Kidney (tissue), 14 donors: ENCODE measurements around the gene OTULIN. TPM values are rescaled to one million over a fixed set of nuclear protein-coding genes. Genes with fewer than 3 reads are reported as not detected.

Experiments
- DNase-seq, 5 donors: peaks; one replicate each; pipeline ENCODE4 v3.0.0-alpha.2; 2013 to 2020
- FAIRE-seq: peaks from 2 replicates; lab custom pipeline; 2012; peaks lifted over from hg19 to GRCh38; lab: Jason Lieb, UNC
- H3K27ac ChIP-seq, 2 donors: one replicate each; pipeline ENCODE4 v1.7.0; 2013; ENCODE audit warnings: low read depth in 2 of 2, low read length in 2 of 2, inconsistent platforms in 1 of 2
- H3K27me3 ChIP-seq: one replicate; pipeline ENCODE4 v1.7.1; 2013; ENCODE audit warnings: low read length, inconsistent platforms; ENCODE audit not compliant: control insufficient read depth, insufficient read depth
- H3K36me3 ChIP-seq, 3 donors: one replicate each; pipeline versions ENCODE4 v1.7.0 to v1.7.1; 2013; ENCODE audit warnings: low read length in 3 of 3, control low read depth in 1 of 3, inconsistent platforms in 1 of 3; ENCODE audit not compliant: insufficient read depth in 3 of 3, control insufficient read depth in 2 of 3
- H3K4me1 ChIP-seq, 3 donors: one replicate each; pipeline versions ENCODE4 v1.7.0 to v1.7.1; 2013; ENCODE audit warnings: low read length in 3 of 3, inconsistent platforms in 1 of 3, low read depth in 1 of 3; ENCODE audit not compliant: control insufficient read depth in 2 of 3, insufficient read depth in 2 of 3
- H3K4me3 ChIP-seq, 3 donors: one replicate each; pipeline versions ENCODE4 v1.7.0 to v1.8.1; 2013; ENCODE audit warnings: low read length in 3 of 3, control low read depth in 1 of 3, inconsistent platforms in 1 of 3
- H3K9ac ChIP-seq, 3 donors: one replicate each; pipeline versions ENCODE4 v1.7.0 to v1.7.1; 2013; ENCODE audit warnings: low read length in 3 of 3, control low read depth in 1 of 3, inconsistent platforms in 1 of 3
- H3K9me3 ChIP-seq, 3 donors: one replicate each; pipeline versions ENCODE4 v1.7.0 to v1.7.1; 2013; ENCODE audit warnings: low read length in 3 of 3, control low read depth in 1 of 3, inconsistent platforms in 1 of 3; ENCODE audit not compliant: control insufficient read depth in 2 of 3, insufficient read depth in 1 of 3
- CTCF ChIP-seq: IDR thresholded peaks from 3 replicates; pipeline ENCODE4 v1.5.1; 2012; ENCODE audit warnings: mild to moderate bottlenecking, moderate library complexity, borderline replicate concordance; ENCODE audit not compliant: insufficient read depth; ENCODE audit errors: extremely low read depth
- intact Hi-C: fragments of 100-400 bp; cut with DNase I; formaldehyde crosslinking; loops from one replicate; pipeline ENCODE4 v1.11.1; 2022
- polyA plus RNA-seq: library from polyadenylated mRNA; stranded (reverse); fragments of 350-450 nt; fragmentation: Illumina TruSeq; extraction: RNeasy Lipid Tissue Mini Kit (QIAGEN cat#74804); gene quantifications from one replicate; pipeline ENCODE4 v1.2.3, GENCODE V29; 2014; ENCODE audit warnings: low read depth, low replicate concordance; ENCODE audit not compliant: insufficient read depth
- total RNA-seq: library from RNA; stranded (reverse); fragmentation: NEBNext Ultra II Directional; extraction: Animal tissue kit (Norgen Biotek cat#: 25700); gene quantifications from one replicate; pipeline ENCODE4 v1.2.1, GENCODE V29; 2021
- donor health status: control.
- donor health status: control.
- donor health status: control.
- donor health status: control.
- donor health status: control.
- donor health status: DM: yes; HTN: yes; CAD: no.
- donor health status: Normal renal cell carcinoma (clear cell type).

The OTULIN gene
- total and polyA plus RNA-seq, 2 donors from 2014 or later: 9.0 to 28.4 TPM

GRCh38 chr5:14683906-14684455, 19.5 kb downstream of the OTULIN start:
- FAIRE-seq: no peak

GRCh38 chr5:14684757-14685156, 20.2 kb downstream of the OTULIN start:
- Histone ChIP-seq H3K4me3 (no peak overlapping the region), H3K4me1 (no peaks in the 10 kb centered on the region), H3K27ac (no peak overlapping the region), H3K36me3 (peaks cover 4 to 52% (median 27%) of the 10 kb centered on the region in 3 donors), H3K9me3 (no peaks in the 10 kb centered on the region), H3K27me3 (no peaks in the 10 kb centered on the region), H3K9ac (no peak overlapping the region)
- no peak for FAIRE-seq
- TF ChIP-seq CTCF: no peak
- intact Hi-C loops: no loop called here
- no peak for DNase-seq

More at GRCh38 chr5:14683906-14684455, 19.5 kb downstream of the OTULIN start:
- no peak overlapping the region for H3K9ac ChIP-seq
- no peaks in the 10 kb centered on the region for H3K4me1 ChIP-seq
- H3K4me3 ChIP-seq: no peak overlapping the region
- no peak for DNase-seq
- H3K27ac ChIP-seq: no peak overlapping the region
- H3K27me3 ChIP-seq: no peaks in the 10 kb centered on the region
- H3K36me3 ChIP-seq: peaks cover 4 to 44% (median 29%) of the 10 kb centered on the region in 3 donors
- no peaks in the 10 kb centered on the region for H3K9me3 ChIP-seq
- no peak for TF ChIP-seq CTCF
- intact Hi-C loops: no loop called here

GRCh38 chr5:14685757-14686156, 21.2 kb downstream of the OTULIN start:
- H3K27ac ChIP-seq: no peak overlapping the region
- peaks cover 11 to 56% (median 27%) of the 10 kb centered on the region in 3 donors for H3K36me3 ChIP-seq
- peak in 3 of 5 donors; percentile 35 to 73 (median 68) for DNase-seq
- FAIRE-seq: no peak
- H3K9me3 ChIP-seq: peaks cover 0 to 8% (median 2%) of the 10 kb centered on the region in 3 donors
- H3K4me3 ChIP-seq: no peak overlapping the region
- intact Hi-C loops: no loop called here
- TF ChIP-seq CTCF: peak; percentile 66
- no peak overlapping the region for H3K9ac ChIP-seq
- no peaks in the 10 kb centered on the region for H3K27me3 ChIP-seq
- H3K4me1 ChIP-seq: no peaks in the 10 kb centered on the region
